Cerebellar cortex (tissue), 1 donor: Measurements from ENCODE around the gene ZBTB2.
A peak's percentile ranks its signal among the peaks of the same experiment; 100 is the strongest.
"Not testable (repeated sequence)": the region's sequence is repeated elsewhere in the genome, so short reads cannot be mapped to it uniquely, and the experiment has no call there.

Source experiments
- DNase-seq: peaks from one replicate; pipeline ENCODE4 v3.0.0-alpha.2; 2015; ENCODE audit warnings: low spot score

ZBTB2 gene

GRCh38 chr6:151402228-151402627 lies 10.9 kb upstream of the ZBTB2 start:
- DNase-seq: no peak

DNA sequence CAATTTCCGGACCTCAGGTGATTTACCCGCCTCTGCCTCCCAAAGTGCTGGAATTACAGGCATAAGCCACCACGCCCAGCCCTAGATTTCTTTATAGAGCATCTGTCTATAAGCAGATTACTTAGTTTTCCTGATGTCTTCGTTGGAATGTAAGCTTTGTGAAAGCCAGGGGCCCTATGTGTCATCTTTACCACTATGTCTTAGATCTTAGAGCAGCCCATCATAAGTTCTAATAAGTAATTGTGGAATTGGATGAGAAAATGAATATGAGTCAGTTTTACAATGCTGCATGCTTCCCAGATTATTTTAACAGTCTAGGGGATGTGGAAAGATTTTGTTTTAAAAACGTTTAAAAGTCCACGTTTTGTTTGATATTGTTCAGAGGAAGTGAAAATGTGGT lies 9.1 kb upstream of the ZBTB2 start:
- no peak for DNase-seq

- no peak for DNase-seq
Measured at GRCh38 chr6:151399679-151400078, 8.3 kb upstream of the ZBTB2 start.

DNA sequence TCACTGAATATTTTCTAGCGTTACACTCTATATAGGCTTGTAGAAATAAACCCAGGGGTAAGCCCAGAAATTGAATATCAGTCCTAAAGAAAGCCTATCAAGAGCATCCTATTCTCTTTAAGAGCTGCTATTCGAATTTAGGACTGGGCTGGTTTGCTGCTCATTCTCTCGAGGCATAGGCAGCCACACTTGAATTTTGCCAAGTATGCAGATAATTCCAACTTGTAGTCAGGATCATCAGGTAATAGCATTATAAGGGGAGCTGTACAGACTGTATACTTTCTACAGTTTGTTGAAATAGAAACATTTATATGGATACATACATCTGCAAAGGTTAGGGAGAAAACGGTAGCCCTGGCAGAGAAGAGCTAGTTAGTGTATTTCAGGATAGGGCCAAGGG lies 2.1 kb upstream of the ZBTB2 start:
- no peak for DNase-seq

- DNase-seq: no peak
Measured at GRCh38 chr6:151392427-151392826, 1.1 kb upstream of the ZBTB2 start.

DNA sequence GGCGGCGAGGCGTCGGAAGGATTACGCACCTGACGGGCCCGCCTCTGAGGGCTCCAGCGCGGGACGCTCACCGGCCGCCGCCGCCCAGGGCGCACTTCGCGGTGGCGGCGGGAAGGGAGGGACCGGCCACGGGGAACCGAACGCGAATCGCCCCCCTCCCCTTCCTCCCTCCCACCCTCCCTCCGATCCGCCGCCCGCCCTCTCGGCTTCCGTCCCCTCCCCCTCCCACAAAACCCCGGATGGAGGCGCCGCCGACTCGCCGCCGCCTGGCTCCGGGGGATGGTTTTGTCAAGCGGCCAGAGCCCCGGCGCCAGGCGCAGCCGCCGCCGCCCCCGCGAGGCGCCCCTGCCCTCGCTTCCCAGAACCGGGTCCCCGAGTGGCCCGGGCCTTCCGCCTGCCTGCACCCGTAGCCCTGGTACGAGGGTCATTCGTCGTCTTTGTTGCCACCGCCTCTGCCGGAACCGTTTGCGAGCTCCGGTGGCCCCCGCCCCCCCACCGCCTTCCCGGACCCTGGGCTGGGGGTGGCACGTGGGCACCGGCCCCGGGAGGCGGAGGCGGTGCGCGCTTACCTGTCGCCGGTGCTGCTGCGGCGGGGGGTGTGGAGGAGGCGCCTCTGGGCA lies 398 bp downstream of the ZBTB2 start:
- peak; percentile 55 for DNase-seq

GRCh38 chr6:151390276-151390850 lies 996 bp downstream of the ZBTB2 start:
- DNase-seq: peak; percentile 98

DNA sequence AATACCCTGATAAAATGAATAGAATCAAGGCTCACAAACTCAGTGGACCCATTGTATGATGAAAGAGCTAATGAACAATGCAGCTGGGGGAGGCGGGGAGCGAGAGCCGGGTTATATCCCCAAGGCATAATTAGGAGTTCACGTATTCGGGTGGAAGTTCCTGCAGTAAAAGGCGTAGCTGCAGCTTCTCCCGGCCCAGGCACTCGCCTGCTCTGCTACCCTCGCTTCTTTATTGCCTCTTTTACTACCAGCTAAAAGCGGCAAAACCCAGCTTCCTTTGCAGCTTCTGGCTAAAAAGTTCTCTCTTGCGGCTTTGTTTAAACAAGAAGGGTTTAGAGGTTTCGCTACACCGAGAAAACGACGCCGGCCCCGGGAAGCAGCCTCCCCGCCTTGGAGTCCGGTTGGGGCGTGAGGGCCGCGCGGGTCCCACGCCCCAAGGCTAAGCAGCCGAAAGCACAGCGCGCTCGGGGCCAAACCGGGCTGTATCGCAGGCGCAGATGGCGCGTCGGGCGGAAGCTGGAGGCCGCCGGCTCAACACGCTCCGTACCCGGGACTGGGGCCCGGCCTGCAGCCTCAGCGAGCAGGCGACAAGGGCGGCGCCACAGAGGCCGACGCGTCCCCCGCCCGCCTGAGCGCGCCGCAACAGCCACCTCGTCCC lies 1.6 kb downstream of the ZBTB2 start:
- peak; percentile 59 for DNase-seq

DNA sequence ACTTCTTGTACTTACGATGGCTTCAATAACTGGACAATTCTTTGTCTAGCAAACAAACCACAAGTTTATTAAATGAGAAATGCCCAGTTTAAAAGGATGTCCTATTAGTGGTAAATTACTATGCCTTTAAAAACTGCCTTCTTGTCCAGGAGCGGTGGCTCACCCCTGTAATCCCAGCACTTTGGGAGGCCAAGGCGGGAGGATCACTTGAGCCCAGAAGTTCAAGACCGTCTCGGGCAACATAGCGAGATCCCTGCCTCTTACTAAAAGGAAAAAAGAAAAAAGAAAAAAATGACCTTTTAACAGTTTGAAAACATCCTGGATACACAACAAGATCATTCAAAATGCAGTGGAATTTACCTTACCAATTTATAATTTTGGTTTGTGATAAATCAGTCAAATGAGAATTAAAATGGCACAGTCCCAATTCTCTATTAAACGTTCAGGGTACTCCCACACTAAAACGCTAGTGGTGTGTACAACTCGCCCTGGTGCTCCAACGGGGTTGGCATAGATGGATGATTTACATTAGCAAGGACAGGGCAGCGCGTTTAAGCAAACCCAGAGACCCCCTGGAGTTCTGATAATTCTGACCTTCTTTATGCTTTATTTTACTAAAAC lies 2.3 kb downstream of the ZBTB2 start:
- no peak for DNase-seq

DNA sequence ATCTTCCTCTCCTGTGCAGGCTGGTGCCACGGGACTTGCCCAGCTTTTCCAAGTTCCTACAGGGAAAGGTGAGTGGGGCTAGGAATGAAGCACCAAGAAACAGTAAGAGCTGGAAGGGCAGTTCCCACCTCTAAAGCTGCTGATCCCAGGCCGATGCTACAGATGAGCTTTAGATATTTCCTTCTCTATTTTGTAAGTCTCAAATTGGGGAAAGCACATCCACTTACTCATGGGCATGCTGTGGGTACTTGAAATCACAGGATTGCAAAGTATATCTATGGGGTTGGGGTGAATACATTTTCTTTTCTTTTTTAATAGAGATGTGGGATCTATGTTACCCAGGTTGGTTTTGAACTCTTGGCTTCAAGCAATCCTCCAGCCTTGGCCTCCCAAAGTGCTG lies 3.1 kb downstream of the ZBTB2 start:
- DNase-seq: no peak

- DNase-seq: no peak
Measured at GRCh38 chr6:151387175-151387970, 4.0 kb downstream of the ZBTB2 start.

DNA sequence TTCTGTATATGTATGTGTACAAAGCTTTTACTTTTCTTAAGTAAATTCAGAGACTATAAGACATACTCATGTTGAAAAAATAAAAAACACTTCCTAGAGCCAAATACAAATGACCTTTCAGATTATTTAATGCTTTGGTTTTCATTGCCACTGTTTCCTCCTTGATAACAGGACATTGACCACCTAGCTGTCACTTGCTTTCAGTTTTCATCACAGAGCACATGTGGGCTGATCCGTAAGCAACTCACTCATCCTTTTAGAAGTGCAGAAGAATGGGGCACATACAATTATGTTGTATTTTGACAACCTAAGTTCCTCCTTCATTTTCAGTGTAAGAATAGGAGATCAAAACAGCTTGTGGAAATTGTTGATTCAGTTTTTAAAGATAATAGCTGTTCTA lies 6.2 kb downstream of the ZBTB2 start:
- no peak for DNase-seq

GRCh38 chr6:151384151-151384550 lies 7.2 kb downstream of the ZBTB2 start:
- DNase-seq: no peak

DNA sequence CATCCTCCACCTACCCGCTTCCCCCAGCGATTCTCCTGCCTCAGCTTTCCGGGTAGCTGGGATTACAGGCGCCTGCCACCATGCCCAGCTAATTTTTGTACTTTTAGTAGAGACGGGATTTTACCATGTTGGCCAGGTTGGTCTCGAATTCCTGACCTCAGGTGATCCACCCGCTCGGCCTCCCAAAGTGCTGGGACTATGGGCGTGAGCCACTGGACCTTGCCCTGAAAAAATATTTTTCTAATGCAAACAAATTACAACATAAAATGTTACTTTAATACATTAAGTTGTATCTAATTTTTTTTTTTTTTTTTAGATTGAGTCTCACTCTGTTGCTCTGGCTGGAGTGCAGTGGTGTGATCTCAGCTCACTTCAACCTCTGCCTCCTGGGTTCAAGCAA lies 8.7 kb downstream of the ZBTB2 start:
- DNase-seq: not testable (repeated sequence)

- no peak for DNase-seq
Measured at GRCh38 chr6:151381722-151382121, 9.6 kb downstream of the ZBTB2 start.

DNA sequence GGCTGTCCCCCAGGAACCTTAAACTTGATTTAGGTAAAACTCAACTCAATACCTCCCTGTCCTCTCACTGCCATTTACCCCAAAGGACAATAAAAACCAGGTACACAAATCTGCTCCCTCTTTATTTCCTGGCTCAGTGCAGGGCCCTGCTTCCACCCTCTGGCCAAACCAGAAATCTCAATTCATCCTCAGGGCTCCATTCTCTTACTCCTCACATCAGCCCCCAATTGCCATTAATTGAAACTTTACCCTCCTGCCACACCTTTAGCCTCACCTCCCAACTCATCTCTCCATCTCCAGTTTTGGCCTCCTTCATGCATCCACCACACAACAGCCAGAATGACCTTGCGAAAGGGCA lies 10.5 kb downstream of the ZBTB2 start:
- no peak for DNase-seq

DNA sequence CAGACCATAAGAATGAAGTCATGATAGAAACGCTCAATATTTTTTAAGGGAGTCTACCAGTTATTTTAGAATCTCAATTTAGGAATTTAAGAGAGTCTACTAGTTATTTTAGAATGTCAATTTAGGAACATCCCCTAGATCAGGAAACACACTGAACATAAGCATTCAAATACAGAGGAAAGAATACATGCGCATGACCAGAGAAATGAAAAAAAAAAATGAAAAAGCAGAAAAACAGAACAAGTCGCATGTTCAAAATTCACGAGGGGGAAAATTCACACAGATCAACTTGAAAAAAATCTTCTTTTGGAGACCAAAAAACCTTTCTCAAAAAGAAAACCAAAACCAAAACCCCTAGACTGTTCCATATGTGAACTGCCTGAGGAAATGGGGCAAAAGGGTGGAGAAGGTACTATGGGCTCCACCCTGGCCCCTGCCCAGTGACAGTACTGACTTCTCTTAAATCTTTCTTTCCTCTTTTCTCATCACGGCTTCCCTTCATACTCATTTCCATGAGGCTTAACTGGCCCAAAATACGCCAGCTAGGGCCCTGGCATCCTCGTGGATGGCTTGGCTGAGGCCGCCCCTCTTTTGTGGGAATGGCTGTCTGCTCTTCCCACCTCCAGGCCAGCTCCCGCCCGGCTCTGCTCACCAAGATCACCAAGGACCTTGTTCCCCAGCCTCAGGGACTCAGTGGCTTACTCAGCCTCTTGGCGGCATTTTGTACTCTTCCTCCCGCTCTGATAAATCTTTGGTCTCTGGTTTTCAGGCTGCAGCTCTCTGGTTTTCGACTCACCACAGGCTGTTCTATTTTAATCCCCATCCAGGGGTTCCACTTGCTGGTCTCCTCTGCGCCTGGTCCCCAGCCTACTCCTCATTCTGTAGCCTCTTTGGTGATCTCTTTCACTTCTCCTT lies 11.2 kb downstream of the ZBTB2 start:
- peak; percentile 37 for DNase-seq

DNA sequence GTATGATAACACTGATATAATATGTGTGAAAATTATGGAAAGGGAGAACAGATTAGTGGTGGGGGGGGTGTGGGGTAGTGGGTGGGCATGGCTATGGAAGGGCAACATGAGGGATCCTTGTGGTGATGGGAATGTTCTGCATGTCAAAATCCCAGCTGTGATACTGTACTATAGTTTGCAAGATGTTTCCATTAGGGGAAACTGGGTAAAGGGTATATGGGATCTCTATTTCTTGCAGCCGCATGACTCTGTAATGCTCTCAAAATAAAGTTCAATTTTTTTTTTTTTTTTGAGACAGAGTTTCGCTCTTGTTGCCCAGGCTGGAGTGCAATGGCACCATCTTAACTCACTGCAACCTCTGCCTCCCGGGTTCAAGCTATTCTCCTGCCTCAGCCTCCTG lies 14.3 kb downstream of the ZBTB2 start:
- no peak for DNase-seq

DNA sequence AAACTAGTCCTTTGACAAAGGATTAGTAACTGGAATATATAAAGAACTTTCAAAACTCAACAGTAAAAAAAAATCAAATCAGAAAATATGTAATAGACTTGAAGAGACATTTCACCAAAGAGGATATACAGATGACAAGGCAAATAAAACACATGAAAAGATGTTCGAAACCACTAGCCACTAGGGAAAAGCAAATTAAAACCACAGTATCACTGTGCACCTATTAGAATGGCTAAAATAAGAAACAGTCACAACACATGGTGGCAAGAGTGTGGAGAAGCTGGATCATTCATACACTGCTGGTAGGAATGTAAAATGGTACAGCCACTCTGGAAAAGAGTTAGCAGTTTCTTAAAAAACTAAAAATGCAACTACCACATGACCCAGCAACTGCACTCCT lies 14.9 kb downstream of the ZBTB2 start:
- DNase-seq: no peak

GRCh38 chr6:151375833-151376232 lies 15.5 kb downstream of the ZBTB2 start:
- DNase-seq: no peak

DNA sequence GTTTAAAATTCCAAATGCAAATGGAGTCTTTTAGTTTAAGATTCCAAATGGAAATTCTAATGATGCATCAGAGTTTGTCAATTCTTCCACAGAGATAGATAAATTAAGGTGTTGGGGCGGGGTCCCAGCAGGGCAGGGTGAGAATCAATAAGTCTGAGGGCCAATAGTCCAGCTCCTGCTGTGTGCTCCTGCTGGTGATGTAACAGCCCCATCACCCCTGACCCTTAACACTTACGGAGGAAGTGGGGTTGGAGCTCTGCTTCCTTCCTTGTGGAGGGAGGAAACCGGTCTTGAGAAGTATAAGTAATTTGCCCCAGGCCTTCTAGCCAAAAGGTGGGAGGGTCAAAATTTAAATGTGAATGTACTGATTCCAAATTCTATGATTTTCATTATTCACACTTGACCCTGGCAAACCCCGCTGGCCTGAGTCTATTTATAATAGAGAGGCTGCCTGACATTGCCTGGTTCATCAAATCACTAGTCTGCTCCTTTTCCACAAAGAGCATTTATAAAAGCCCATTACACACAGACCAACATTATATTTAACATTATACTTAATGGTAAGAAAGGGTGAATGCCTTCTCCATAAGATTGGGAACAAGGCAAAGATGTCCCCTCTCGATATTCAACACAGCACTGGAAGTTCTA lies 17.2 kb downstream of the ZBTB2 start:
- no peak for DNase-seq
